GM18907 (cell line): Measurements from ENCODE around the gene ATP1A2.
"Not testable (repeated sequence)": the region's sequence is repeated elsewhere in the genome, so short reads cannot be mapped to it uniquely, and the experiment has no call there.

Source experiments
- ATAC-seq: cut with Tn5 transposase; IDR thresholded peaks from one replicate; pipeline ENCODE4 v1.9.1; 2021; ENCODE audit warnings: mild to moderate bottlenecking, moderate library complexity; ENCODE audit not compliant: unreplicated experiment

ATP1A2 gene

GRCh38 chr1:160122978-160123495 lies 7.5 kb downstream of the ATP1A2 start:
- no peak for ATAC-seq

DNA sequence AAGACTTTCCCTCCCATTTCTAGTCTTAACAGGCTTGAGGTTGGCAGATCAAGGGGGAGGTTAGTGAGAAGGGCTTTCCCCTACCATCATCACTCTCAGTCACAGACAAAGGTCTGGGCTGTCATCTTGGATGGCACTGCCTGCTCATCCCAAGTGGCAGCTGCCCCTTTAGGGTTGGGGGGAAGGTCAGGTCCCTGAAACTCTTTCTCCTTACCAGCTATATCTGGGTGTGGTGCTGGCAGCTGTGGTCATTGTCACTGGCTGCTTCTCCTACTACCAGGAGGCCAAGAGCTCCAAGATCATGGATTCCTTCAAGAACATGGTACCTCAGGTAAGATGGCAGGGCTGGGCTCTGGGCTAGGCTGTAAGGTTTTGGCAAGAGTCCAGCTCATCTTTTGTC lies 8.2 kb downstream of the ATP1A2 start:
- ATAC-seq: no peak

GRCh38 chr1:160124705-160125478 lies 9.3 kb downstream of the ATP1A2 start:
- ATAC-seq: no peak

DNA sequence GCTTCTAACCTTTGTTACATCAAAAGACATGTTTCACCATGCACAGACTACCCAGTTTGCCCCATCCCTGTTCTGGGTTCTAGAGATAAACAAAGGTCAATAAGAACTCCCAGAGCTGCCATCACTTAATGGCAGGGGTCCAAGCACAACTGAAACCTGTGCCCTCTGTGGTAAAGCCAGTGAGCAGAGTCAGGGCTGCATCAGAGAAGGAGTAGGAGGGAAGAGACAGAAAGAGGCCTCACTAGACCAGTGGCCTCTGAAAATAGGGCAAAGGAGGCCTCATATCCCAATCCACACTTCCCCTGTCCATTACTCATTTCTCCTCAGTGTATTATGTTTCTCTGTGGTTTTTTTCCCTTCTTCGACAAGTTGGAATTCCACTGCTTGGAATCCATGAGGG lies 10.2 kb downstream of the ATP1A2 start:
- no peak for ATAC-seq

- ATAC-seq: not testable (repeated sequence)
Observed at GRCh38 chr1:160126342-160126741, 10.8 kb downstream of the ATP1A2 start.

GRCh38 chr1:160127381-160127780 lies 11.8 kb downstream of the ATP1A2 start:
- ATAC-seq: no peak

DNA sequence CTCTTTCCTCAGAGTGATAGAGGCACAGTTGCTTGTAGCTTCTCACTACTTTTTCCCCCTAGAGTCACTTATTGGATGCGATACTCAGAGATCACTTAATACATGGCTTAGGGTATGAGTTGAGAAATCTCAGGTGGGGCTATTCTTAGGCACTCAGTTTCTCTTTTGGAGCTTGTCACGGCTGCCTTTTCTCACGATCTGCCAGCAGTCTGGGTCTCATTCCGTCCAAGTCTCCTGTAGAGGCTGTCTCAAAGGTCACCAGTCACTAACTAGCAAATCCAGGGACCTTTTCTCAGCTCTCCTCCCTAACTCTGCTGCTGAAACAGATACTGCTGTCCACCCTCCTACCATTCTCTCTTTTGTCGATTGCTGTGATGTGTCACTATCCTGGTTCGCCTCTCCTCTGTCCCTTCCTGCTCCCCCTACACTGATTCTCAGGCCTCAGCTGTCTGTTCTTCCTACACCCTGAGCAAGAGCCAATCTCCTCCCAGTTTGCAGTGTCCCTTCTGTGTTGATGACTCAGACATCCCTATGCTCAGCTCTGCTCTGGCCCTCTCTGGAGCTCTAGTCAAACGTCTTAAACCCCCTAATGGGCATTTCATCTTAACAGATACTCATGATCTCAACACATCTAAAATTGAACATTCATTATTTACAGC lies 12.4 kb downstream of the ATP1A2 start:
- ATAC-seq: no peak

DNA sequence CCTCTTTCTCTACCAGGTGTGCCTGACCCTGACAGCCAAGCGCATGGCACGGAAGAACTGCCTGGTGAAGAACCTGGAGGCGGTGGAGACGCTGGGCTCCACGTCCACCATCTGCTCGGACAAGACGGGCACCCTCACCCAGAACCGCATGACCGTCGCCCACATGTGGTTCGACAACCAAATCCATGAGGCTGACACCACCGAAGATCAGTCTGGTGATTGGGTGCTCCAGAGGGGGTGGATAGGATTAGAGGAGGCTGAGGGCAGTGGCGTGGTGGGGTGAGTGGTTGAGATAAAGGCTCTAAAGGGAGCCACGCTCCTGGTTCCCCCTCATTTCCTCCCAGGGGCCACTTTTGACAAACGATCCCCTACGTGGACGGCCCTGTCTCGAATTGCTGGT lies 13.1 kb downstream of the ATP1A2 start:
- no peak for ATAC-seq

DNA sequence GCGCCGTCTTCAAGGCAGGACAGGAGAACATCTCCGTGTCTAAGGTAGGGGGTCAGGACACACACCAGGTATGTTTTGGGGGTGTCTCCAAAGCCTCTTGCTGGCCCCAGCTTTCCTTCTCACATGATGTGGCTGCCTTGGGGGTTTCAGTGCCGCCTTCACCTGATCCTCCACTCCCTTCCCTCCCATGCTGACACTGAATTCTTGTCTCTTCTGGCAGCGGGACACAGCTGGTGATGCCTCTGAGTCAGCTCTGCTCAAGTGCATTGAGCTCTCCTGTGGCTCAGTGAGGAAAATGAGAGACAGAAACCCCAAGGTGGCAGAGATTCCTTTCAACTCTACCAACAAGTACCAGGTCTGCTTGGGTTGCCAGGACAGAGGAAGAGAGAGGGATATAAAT lies 13.5 kb downstream of the ATP1A2 start:
- ATAC-seq: no peak

DNA sequence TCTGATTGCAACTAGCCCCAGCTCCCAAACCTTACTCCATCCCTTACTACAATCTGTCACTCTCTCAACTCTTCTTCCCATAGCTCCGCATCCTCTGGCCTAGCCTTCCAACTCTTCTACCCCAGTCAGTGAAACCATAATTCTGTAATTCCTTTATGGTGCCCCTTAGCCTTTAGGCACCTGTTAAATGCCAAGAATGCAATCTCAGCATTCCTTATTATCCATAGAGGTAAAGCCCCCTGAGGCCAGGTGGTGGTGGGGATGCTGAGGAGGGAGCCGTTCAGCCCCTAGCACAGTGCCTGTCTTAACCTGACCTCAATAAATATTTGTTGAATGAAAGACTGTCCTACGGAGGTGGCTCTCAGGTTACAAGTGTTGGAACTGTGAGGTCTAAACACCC lies 14.0 kb downstream of the ATP1A2 start:
- ATAC-seq: no peak

DNA sequence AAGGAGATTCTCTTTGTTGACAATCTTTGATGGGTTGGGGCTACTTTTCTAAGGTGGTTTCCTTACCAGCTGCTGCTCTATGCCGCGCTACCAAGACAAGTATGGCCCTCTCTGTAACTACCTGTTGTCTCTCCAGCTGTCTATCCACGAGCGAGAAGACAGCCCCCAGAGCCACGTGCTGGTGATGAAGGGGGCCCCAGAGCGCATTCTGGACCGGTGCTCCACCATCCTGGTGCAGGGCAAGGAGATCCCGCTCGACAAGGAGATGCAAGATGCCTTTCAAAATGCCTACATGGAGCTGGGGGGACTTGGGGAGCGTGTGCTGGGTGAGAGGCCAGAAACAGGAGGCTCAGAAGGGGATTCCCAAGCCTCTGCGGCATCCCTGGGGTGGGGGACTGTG lies 14.4 kb downstream of the ATP1A2 start:
- no peak for ATAC-seq

- ATAC-seq: no peak
Observed at GRCh38 chr1:160130486-160130885, 14.9 kb downstream of the ATP1A2 start.

GRCh38 chr1:160130939-160131338 lies 15.4 kb downstream of the ATP1A2 start:
- ATAC-seq: no peak

DNA sequence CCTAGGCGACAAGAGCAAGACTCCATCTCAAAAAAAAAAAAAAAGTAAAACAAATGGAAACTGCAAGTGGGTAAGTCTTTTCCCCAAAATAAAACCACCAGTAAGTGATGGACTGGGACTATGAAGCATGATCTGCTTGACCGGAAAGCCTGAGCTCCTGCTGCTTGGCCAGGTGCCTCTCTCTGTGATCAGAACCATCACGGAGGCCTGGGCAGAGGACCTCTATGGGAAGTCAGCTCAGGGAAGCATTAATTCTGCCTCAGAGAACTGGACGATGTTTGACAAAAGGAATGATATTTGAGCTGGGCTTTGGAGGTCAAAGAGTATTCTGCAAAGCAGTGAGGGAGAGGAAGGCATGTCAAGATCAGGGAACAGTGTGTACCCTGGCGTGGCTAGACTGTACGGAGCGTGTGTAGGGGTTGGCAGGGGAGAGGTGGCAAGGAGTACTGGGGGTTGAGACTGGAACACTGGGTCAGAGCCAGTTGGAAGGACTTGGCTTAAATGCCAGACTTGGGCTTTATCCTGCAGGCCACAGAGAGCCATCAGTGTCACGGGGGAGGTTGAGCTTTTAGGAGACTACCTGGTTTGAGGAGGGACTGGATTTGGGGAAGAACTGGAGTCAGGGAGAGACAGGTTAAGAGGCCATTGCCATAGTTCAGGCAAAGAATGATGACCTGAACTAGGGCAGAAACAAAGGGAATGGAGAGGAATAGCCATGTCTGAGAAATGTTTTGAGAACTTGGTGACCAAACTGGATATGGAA lies 16.4 kb downstream of the ATP1A2 start:
- no peak for ATAC-seq

DNA sequence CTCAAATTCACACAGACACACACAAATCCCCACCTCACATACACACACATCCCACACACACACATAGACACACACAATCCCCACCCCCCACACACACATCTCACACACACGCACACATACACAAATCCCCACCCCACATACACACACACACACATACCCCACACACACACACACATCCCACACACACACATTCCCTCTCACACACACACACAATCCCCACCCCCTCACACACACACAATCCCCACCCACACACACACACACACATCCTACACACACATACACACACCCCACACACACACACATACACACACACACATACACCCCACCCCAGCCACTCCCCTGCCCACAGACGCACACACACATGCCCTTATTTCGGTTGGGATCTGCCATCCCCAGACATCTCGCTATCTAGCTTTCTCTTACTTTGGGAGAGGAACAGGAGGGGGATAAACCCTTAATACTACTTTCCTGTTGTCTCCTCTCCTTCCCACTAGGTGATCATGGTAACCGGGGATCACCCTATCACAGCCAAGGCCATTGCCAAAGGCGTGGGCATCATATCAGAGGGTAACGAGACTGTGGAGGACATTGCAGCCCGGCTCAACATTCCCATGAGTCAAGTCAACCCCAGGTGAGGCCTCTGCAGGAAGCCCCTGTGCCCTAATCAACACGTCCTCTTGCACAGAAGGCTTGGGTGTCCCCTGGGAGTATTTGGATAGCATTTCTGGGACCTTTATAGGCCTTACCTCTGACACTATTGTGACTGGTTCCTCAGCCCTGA lies 18.6 kb downstream of the ATP1A2 start:
- no peak for ATAC-seq

DNA sequence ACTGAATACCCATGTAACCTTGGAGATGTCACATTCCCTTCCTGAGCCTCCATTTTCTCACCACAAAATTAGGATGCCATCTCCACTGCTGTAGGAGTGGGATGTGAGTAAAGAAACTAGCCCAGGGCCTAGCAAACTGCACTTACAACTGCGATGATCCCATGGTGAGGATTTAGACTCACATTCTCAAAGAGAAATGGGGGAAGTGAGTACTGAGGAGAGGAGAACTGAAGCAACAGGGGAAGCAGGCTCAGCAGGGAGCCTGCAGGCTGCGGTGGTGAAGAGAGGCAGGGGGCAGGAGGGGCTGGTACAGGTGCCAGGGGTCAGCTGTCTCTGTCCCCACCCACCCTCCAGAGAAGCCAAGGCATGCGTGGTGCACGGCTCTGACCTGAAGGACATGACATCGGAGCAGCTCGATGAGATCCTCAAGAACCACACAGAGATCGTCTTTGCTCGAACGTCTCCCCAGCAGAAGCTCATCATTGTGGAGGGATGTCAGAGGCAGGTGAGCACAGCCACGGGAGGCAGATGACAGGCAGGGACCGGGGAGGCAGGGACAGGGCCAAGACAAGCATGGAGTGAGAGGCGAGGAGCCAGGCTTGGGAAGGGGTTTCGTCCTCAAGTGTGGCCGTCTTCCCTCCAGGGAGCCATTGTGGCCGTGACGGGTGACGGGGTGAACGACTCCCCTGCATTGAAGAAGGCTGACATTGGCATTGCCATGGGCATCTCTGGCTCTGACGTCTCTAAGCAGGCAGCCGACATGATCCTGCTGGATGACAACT lies 19.4 kb downstream of the ATP1A2 start:
- ATAC-seq: no peak

DNA sequence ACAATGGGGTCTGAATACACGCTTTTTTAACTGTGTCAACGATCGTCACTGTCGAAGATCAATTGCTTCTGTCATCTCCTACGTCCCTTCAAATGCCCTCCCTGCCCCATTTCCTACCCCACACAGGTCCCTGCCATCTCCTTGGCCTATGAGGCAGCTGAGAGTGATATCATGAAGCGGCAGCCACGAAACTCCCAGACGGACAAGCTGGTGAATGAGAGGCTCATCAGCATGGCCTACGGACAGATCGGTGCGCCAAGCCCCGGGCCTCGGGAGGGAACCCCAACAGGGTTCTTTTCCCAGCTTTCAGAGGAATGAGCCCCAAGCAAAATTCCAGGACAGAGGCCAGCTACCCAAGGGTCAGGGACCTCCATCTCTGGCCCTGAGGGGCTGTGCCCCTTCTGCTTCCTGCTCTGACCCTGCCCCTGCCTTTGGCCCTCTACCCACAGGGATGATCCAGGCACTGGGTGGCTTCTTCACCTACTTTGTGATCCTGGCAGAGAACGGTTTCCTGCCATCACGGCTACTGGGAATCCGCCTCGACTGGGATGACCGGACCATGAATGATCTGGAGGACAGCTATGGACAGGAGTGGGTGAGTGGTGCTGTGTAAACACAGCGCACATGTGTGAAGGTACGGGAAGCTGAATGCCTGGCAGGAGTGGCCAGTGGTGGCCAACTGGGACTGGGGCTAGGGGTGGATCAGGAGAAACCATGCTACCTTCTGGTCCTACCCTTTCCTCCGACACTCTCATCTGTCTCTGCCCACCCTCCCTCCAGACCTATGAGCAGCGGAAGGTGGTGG lies 20.8 kb downstream of the ATP1A2 start:
- no peak for ATAC-seq

- ATAC-seq: no peak
Observed at GRCh38 chr1:160136926-160137200, 21.3 kb downstream of the ATP1A2 start.

DNA sequence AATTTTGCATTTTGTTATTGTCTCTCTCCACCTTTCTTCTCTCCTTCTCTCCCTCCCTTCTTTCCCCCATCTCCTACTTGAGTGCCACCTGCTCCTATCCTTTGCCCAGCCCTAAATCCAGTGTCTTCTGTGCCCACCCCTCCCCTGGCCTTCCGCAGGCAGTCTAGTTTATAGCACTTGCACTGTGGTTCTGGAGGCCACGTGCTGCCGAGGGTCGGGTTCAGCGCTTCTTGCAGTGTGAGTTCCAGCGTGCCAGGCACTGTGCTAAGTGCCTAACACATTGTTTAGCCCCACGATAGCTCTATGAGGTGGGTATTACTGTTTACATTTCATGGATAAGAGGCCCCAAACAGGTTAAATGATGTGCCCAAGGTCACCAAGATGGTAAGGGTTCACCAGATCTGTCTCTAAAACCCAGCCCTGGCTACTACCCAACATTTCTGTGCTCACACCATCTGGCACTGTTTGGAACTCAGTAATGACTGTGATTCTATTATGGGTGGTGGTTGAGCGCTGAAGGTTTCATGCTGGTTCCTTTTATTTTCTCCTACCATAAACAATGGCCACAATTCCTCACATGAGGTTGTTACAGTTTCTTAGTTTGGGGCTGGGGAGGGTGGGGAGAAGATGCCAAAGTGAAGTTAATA lies 21.8 kb downstream of the ATP1A2 start:
- ATAC-seq: no peak
